ENCODE measurements around the gene USP34. TPM values are rescaled to one million over a fixed set of nuclear protein-coding genes. Genes with fewer than 3 reads are reported as not detected.
"Not testable (repeated sequence)": the region's sequence is repeated elsewhere in the genome, so short reads cannot be mapped to it uniquely, and the experiment has no call there.

USP34 gene
- polyA plus RNA-seq, 3 donors, result 114 to 147 (median 141) TPM

GRCh38 chr2:61180686-61181085 lies 290.2 kb downstream of the USP34 start:
- DNase-seq (ENCODE audit: extremely low read depth in 1 of 11, low read depth in 9 of 11, low spot score in 4 of 11), result no peak

GRCh38 chr2:61179701-61180639 lies 290.9 kb downstream of the USP34 start:
- no peak for DNase-seq (ENCODE audit: extremely low read depth in 1 of 11, low read depth in 9 of 11, low spot score in 4 of 11)

GRCh38 chr2:61178603-61179545 lies 292.0 kb downstream of the USP34 start:
- no peak for DNase-seq (ENCODE audit: extremely low read depth in 1 of 11, low read depth in 9 of 11, low spot score in 4 of 11)

GRCh38 chr2:61177727-61178549 lies 292.9 kb downstream of the USP34 start:
- DNase-seq (ENCODE audit: extremely low read depth in 1 of 11, low read depth in 9 of 11, low spot score in 4 of 11), result peak in 8 of 11 donors; percentile 12 to 39 (median 26)

GRCh38 chr2:61176755-61177726 lies 293.8 kb downstream of the USP34 start:
- DNase-seq (ENCODE audit: extremely low read depth in 1 of 11, low read depth in 9 of 11, low spot score in 4 of 11), result peak; percentile 69 to 93 (median 85)

GRCh38 chr2:61175036-61175435 lies 295.9 kb downstream of the USP34 start:
- no peak for DNase-seq (ENCODE audit: extremely low read depth in 1 of 11, low read depth in 9 of 11, low spot score in 4 of 11)

GRCh38 chr2:61173116-61173515 lies 297.8 kb downstream of the USP34 start:
- DNase-seq (ENCODE audit: extremely low read depth in 1 of 11, low read depth in 9 of 11, low spot score in 4 of 11), result no peak

GRCh38 chr2:61172671-61173070 lies 298.2 kb downstream of the USP34 start:
- no peak for DNase-seq (ENCODE audit: extremely low read depth in 1 of 11, low read depth in 9 of 11, low spot score in 4 of 11)

GRCh38 chr2:61167579-61167978 lies 303.3 kb downstream of the USP34 start:
- no peak for DNase-seq (ENCODE audit: extremely low read depth in 1 of 11, low read depth in 9 of 11, low spot score in 4 of 11)

- no peak for DNase-seq (ENCODE audit: extremely low read depth in 1 of 11, low read depth in 9 of 11, low spot score in 4 of 11)
These were observed 304.9 kb downstream of the USP34 start for GRCh38 chr2:61165946-61166345.

- DNase-seq (ENCODE audit: extremely low read depth in 1 of 11, low read depth in 9 of 11, low spot score in 4 of 11), result not testable (repeated sequence)
These were observed 305.8 kb downstream of the USP34 start for GRCh38 chr2:61165082-61165481.

GRCh38 chr2:61162721-61163120 lies 308.2 kb downstream of the USP34 start:
- DNase-seq (ENCODE audit: extremely low read depth in 1 of 11, low read depth in 9 of 11, low spot score in 4 of 11), result no peak

GRCh38 chr2:61161888-61162287 lies 309.0 kb downstream of the USP34 start, which contains the start of gene C2orf74:
Gene C2orf74, plus strand, starts transcription at chr2:61162188. Its CDS starts 327 bp downstream, at chr2:61162515.
- DNase-seq (ENCODE audit: extremely low read depth in 1 of 11, low read depth in 9 of 11, low spot score in 4 of 11), result no peak

GRCh38 chr2:61158356-61158955 lies 312.4 kb downstream of the USP34 start:
- no peak for DNase-seq (ENCODE audit: extremely low read depth in 1 of 11, low read depth in 9 of 11, low spot score in 4 of 11)

- DNase-seq (ENCODE audit: extremely low read depth in 1 of 11, low read depth in 9 of 11, low spot score in 4 of 11), result no peak
These were observed 313.4 kb downstream of the USP34 start for GRCh38 chr2:61157371-61158003.

- no peak for DNase-seq (ENCODE audit: extremely low read depth in 1 of 11, low read depth in 9 of 11, low spot score in 4 of 11)
These were observed 319.5 kb downstream of the USP34 start for GRCh38 chr2:61151436-61151835.

- DNase-seq (ENCODE audit: extremely low read depth in 1 of 11, low read depth in 9 of 11, low spot score in 4 of 11), result no peak
These were observed 321.8 kb downstream of the USP34 start for GRCh38 chr2:61149074-61149473.

Data from renal cortex interstitium (tissue), 11 donors.